ENCODE results near the gene PIP5KL1.

DNA sequence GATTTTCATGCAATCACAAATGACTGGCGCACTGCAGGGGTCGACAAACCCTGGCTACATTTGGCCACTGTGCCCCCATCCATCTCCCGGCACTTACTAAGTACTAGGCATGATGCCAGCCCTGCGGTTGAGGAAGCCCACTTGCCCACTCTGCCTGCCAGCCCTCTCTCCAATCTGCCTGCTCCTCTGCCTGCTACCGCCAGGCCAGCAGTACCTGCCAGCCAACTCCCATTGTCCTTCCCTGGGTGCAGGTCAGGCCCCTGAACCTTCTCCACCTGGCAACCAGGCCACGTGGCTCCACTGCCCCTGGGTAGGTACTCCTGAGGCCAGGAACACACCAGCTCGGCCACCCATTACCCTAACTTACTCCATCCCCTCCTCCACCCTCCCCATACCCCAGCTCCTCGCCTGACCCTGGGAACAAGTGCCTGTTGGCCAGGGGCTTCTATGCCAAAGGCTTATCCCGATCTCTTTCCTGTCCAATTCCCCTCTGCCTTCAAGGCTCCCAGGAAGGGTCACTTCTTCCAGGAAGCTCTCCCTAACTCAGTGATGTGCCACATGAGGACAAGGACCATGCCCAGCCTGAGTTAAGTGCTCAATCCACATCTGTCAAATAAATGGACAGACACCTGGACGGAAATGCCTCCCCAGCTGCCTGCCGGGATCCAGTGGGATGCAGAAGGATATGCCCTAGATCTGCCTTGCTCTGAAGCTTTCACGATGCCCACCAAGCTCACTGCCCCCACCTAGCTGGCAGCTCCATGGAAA is 43.6 kb upstream of the PIP5KL1 start:
- TF ChIP-seq, protein P1, sequence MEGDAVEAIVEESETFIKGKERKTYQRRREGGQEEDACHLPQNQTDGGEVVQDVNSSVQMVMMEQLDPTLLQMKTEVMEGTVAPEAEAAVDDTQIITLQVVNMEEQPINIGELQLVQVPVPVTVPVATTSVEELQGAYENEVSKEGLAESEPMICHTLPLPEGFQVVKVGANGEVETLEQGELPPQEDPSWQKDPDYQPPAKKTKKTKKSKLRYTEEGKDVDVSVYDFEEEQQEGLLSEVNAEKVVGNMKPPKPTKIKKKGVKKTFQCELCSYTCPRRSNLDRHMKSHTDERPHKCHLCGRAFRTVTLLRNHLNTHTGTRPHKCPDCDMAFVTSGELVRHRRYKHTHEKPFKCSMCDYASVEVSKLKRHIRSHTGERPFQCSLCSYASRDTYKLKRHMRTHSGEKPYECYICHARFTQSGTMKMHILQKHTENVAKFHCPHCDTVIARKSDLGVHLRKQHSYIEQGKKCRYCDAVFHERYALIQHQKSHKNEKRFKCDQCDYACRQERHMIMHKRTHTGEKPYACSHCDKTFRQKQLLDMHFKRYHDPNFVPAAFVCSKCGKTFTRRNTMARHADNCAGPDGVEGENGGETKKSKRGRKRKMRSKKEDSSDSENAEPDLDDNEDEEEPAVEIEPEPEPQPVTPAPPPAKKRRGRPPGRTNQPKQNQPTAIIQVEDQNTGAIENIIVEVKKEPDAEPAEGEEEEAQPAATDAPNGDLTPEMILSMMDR (IDR thresholded peaks at IDR 0.05): no peak
- TF ChIP-seq POLR2AphosphoS5 (IDR thresholded peaks at IDR 0.05; ENCODE audit: low read depth, low read length) (no peak), SIN3A (IDR thresholded peaks at IDR 0.05; ENCODE audit: borderline replicate concordance, insufficient read depth, low read depth, low read length) (no peak), TCF7L2 (IDR thresholded peaks at IDR 0.05; ENCODE audit: low read depth, low read length) (no peak)
- TF ChIP-seq, protein P2, sequence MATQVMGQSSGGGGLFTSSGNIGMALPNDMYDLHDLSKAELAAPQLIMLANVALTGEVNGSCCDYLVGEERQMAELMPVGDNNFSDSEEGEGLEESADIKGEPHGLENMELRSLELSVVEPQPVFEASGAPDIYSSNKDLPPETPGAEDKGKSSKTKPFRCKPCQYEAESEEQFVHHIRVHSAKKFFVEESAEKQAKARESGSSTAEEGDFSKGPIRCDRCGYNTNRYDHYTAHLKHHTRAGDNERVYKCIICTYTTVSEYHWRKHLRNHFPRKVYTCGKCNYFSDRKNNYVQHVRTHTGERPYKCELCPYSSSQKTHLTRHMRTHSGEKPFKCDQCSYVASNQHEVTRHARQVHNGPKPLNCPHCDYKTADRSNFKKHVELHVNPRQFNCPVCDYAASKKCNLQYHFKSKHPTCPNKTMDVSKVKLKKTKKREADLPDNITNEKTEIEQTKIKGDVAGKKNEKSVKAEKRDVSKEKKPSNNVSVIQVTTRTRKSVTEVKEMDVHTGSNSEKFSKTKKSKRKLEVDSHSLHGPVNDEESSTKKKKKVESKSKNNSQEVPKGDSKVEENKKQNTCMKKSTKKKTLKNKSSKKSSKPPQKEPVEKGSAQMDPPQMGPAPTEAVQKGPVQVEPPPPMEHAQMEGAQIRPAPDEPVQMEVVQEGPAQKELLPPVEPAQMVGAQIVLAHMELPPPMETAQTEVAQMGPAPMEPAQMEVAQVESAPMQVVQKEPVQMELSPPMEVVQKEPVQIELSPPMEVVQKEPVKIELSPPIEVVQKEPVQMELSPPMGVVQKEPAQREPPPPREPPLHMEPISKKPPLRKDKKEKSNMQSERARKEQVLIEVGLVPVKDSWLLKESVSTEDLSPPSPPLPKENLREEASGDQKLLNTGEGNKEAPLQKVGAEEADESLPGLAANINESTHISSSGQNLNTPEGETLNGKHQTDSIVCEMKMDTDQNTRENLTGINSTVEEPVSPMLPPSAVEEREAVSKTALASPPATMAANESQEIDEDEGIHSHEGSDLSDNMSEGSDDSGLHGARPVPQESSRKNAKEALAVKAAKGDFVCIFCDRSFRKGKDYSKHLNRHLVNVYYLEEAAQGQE (IDR thresholded peaks at IDR 0.05; ENCODE audit: insufficient read depth in 1 of 2, low read depth in 2 of 2, low read length in 1 of 2): no peak

Measured in Panc1 (cell line).